ENCODE measurements around the gene TC2N. TPM values are rescaled to one million over a fixed set of nuclear protein-coding genes. Genes with fewer than 3 reads are reported as not detected.

TC2N gene
- total and polyA plus RNA-seq, 2 experiments from 2014 or later = 10.0 to 35.0 TPM

GRCh38 chr14:91834571-91834970 is 32.8 kb downstream of the TC2N start:
- H3K27ac Mint-ChIP-seq = no peak overlapping the region
- H3K36me3 ChIP-seq (ENCODE audit: insufficient read depth) = no peaks in the 10 kb centered on the region
- peaks cover 50% of the 10 kb centered on the region for H3K79me2 ChIP-seq (replicated peaks; ENCODE audit: insufficient read depth)
- peak overlapping the region; percentile 79; the same call in 1 of the 2 replicates for H3K4me2 ChIP-seq
- H3K4me3 Mint-ChIP-seq = peak overlapping the region; percentile 82
- no peaks in the 10 kb centered on the region for H3K27me3 Mint-ChIP-seq (ENCODE audit: insufficient read depth, low read depth, poor library complexity)
- H3K27me3 ChIP-seq (ENCODE audit: insufficient read depth) = peaks cover 6% of the 10 kb centered on the region
- no peaks in the 10 kb centered on the region for H3K36me3 Mint-ChIP-seq (ENCODE audit: low read depth)
- no peaks in the 10 kb centered on the region for H3K9me2 ChIP-seq (ENCODE audit: insufficient read depth)
- DNase-seq (ENCODE audit: low spot score) = peak; percentile 51
- TF ChIP-seq STAT1 (IDR thresholded peaks at IDR 0.05; ENCODE audit: unreplicated experiment) (no peak), ZNF462 (CRISPR knock-in tag; IDR thresholded peaks at IDR 0.05) (no peak), ZNF331 (CRISPR knock-in tag; IDR thresholded peaks at IDR 0.05; ENCODE audit: low read depth) (no peak), ZNF114 (CRISPR knock-in tag; IDR thresholded peaks at IDR 0.05) (no peak), CTCF (conservative IDR thresholded peaks at IDR 0.05; ENCODE audit: low read depth in 2 of 2) (peak in 1 of 2 experiments; percentile 55; a peak in 3 of 4 replicates), NANOG (IDR thresholded peaks at IDR 0.05; ENCODE audit: borderline replicate concordance) (no peak), EZH2 (IDR thresholded peaks at IDR 0.05; ENCODE audit: low read depth, unreplicated experiment) (no peak)
- peak overlapping the region; percentile 76 for H3K4me3 ChIP-seq
- peaks cover 46% of the 10 kb centered on the region for H3K4me1 Mint-ChIP-seq
- no peaks in the 10 kb centered on the region for H4K20me1 ChIP-seq (replicated peaks; ENCODE audit: insufficient read depth)
- peaks cover 41% of the 10 kb centered on the region for H3K4me1 ChIP-seq (ENCODE audit: insufficient read depth)
- no peaks in the 10 kb centered on the region for H3F3A ChIP-seq (replicated peaks; ENCODE audit: low read depth)
- no peak overlapping the region for H3K27ac ChIP-seq (ENCODE audit: low read depth)
- no peaks in the 10 kb centered on the region for H3K9me3 Mint-ChIP-seq
- no peak overlapping the region for H2AFZ ChIP-seq
- ATAC-seq = peak; percentile 7

Data from GM23338 (cell line).